Measurements from ENCODE around the gene TBC1D19.

GRCh38 chr4:26568446-26568994 lies 15.4 kb upstream of the TBC1D19 start:
- TF ChIP-seq CTCF (IDR thresholded peaks at IDR 0.05) (no peak), POLR2AphosphoS5 (IDR thresholded peaks at IDR 0.05) (no peak)
